GM21529 (cell line): ENCODE results near the gene CTDSPL.

Source experiments
- ATAC-seq: cut with Tn5 transposase; IDR thresholded peaks from one replicate; pipeline ENCODE4 v1.9.1; 2021; ENCODE audit not compliant: unreplicated experiment

CTDSPL gene

DNA sequence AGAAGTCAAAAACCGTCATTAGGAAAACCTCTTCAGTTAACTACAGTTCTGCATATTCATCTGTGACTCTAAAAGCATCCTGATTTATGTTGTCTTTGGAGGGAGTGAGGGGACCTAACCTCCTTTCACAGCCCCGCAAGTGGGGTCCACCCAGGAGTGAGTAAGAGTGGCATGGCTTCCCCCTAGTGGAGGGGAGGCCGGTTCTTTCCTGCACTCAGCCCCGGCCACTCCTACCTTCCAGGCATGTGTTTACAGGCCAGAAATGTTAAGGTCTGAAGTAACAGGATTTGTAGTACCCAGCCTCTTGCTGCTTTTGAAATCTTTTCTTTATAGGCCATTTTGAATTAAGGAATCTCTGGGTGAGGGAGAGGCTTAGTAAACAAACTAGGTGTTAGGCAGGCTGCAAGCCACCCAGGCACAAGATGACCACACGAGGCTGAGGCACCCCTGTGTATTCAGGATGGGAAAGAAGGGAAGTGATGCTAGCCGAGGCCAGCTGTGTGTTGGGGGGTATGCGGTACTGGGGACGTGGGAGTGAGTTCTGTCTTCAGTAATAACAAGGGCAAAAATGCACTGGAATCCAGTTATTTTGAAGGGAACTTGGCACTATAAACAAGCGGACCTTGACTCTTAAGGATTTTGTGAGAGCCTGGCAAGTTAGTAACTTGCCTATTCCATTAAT lies 50.5 kb downstream of the CTDSPL start:
- no peak for ATAC-seq

DNA sequence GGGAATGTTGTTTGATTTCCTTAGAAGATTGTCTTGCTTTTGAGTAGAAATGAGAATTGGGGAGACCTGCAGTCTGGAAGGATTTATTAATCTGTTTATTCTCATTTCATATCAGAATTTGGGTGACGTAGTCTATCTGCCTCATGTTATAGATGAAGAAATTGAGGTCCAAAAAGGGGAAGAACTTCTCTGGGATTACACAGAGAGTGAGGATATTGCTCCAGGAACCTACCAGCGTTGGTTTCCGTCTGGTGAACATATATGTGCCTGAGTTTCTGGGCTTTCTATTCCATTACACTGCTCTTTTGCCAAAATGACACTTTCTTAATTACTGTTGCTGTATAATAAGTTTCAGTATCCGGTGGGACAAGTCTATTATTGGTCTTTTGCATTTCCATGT lies 51.8 kb downstream of the CTDSPL start:
- no peak for ATAC-seq

DNA sequence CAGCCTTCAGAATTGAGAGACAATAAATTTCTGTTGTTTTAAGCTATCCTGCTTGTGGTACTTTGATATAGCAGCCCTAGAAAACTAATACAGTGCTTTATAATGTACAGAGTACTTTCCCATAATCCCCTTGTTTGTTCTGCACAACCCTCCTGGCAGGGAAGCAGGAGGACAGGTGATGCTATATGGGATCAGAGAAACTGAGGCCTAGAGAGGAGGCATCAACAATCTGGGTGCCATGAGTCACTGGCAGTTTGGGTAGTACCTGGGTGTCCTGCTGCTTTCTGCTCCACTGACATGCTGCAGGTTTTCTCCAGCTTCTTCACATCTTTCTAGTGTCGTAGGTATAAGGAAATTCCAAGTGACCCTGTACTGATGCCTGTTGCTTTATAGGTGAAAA lies 55.0 kb downstream of the CTDSPL start:
- ATAC-seq, result no peak

DNA sequence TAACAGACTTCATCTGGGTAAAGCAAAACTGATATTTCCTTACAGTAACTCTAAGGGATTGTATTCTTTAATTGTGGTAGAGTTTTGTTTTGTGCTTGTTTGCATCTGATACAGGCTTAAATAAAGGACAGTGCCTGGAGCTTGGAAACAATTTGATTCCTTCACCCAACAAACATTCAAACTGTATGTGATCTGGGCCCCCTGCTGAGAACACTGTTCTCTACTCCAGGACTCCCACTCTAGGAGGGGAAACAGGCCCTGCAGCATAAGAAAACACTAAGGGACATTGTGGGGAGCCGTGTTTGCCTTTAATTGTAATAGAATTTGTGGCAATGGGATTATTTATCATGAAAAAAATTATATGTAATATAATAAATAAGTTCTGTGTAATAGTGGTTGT lies 56.9 kb downstream of the CTDSPL start:
- ATAC-seq, result no peak

DNA sequence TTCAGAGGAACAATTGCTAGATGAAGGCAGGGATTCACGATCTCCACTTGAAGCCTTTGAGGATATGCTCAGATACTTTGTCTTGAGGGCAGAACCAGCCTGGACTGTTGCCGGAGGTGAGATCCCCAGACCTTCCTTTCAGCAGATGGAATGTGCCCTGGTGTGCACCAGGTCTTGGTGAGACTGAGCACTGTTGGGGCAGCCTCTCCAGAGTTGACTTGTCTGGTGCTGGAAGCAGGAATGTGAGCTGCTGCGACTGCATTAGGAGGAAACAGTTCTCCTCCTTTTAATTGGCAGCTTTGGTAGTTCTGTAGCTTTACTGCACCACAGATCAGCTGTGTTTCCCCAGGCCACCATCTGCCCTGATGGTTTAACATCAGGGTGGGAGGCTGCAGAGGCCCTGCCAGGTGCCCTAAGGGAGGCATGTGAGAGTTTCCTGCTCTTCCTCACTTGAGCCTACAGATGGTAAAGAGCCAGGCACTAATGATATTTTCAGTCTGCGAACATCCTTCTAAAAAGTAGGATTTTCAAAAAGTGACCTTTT lies 58.5 kb downstream of the CTDSPL start:
- ATAC-seq, result no peak

DNA sequence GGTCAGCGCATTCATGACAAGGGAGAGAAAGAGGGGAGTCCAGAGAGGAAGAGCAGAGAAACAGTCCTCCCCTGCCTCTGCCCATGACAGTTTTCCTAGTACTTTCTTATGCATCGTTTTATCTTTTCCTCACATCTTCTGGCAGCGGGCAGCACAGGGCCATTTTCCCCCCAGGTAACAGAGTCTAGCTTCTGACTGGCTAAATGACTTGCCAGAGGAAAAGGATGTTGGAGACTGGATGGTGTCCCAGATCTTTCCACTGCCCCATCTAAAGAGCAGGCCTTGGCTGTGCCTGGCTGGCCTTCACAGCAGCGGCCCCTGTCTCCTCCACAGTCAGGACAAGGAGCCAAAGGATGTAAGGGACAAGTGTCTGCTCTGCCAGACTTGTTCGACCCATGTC lies 59.3 kb downstream of the CTDSPL start:
- no peak for ATAC-seq

DNA sequence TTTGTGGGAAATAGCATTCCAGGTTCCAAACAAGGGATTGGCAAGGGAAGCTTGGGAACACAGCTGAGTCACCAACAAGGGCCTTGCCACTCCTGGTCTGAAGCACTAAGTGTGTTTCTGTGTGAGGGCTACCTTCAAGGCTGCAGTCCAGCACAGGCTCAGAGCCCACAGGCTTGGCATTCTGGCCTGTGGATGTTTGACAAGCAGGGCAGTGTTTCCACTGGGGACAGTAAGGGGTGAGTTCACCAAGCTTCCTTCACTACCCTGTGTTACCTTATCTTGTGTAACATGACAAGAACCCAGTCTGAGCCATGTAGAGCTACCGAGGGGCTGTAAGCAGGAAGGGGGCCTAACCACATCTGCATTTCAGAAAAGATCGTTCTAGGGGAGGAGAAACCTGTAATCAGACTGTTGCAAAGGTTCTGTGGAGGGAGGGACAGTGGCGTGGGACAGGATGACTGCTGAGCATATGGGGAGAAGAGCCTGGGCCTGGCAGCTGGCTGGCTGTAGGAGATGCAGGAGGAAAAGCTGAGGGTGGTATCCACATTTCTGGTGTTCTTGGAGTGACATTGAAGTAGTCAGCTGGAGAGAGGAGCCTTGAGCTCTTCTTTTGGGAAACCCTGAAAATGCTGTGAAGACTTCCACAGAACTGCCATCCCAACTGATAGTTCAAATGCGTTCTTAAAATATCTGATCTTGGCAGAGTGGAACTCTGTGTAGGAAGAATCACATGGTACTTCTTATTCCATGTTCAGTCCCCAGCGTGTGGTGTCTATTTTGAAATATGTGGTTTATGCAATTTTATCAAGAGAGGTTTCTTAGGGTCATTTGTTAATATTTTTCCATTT lies 61.3 kb downstream of the CTDSPL start:
- no peak for ATAC-seq

DNA sequence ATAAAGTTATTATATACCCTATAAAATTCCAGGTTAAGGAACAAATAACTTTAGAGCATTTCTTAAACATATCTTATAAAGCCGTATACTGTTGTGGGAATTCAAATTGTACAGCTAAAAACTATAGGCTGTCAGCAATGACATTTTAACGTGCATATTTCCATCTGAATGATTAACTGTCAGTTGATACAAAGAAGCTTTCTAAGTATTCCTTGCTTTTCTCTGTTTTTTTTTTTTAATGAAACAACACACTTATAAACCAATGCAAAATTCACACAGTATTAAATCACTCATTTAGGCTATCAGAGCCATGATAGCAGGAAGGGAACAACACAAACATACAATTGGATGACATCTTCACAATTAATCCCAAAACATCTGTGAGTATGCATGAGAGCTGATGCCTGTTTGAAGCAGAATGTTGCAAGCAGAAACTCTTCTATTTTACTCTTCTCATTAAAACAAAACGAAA lies 61.9 kb downstream of the CTDSPL start:
- ATAC-seq, result no peak

DNA sequence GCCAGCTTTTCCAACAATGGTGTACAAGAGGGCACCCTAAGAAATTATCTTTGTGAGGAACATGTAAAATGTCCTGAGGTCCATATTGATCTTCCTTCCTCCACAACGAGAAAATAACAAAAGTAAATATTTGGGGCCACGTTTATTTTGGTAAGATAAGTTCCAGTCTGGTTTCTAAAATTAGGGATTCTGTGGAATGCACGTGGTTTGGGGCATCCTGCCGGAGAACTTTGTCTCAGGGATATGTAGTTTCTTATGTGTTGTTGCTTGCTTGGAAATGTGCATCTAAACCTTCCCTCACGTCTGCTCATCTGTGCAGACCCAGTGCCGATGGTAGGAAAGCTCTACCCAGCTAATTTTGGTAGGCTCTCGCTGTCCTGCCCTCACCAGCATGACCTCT lies 62.8 kb downstream of the CTDSPL start:
- ATAC-seq, result no peak

DNA sequence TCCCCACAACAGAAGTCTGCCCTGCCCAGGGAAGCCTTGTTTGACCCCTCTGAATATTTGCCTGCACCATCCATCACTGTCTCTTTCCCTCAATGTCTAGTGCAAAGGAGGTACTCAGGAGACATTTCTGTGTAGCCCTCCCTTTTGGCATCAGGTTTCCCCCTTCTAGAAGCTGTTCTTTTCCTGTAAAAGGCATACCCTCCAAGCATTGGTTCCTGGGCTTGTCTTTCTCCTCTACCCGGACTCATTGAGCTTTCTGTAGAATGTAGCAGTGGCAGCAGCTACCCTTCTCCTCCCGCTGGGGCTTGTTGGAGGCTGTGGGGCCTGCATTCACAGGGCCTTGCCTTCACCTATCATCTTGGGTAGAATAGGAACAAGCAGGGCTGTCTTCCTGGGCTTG lies 63.5 kb downstream of the CTDSPL start:
- no peak for ATAC-seq

DNA sequence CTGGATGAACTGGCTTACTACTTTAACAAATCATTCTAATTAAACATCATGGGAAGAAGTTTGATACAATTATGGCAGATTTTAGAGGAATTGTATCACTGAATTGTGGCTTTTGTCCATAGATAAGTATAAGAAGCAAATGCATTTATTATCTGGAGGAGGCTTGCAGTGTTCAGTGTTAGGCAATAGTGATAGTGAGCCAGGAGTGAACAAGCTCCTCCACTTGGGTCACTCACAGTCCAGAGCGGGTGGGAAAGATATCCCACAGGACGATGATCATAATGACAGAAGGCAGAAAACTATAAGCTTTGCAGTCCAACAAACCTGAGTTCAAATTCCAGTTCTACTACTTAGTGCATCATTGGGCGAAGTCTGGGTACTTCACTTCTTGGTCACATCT lies 64.9 kb downstream of the CTDSPL start:
- no peak for ATAC-seq

DNA sequence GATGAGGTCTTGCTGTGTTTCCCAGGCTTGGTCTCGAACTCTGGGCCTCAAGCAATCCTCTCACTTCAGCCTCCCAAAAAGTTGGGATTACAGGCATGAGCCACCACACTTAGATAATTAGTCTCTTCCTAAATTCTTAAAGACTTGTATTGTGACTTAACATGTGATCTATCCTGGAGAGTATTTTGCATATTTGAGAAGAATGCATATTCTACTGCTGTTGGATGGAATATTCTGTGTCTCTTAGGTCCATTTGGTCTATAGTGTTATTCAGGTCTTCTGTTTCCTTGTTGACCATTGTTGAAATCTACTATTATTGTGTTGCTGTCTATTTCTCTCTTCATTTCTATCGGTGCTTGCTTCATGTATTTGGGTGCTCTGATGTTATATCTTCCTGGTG lies 68.8 kb downstream of the CTDSPL start:
- no peak for ATAC-seq

DNA sequence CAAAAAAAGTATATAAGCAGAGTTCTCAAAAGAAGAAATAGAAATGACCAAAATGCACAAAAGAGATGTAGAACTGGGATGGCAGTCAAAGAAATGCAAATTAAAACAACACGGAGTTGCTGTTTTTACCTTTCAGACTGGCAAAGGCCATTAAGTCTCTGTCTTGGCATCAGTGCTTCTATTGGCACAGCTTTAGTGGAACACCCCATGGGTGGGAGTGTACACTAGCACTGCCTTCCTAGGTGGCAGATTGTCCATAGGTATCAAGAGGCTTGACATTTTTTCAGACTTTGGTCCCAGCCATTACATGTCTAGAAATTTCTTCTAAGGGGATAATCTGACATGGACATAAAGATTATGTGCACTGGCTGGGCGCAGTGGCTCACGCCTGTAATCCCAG lies 70.8 kb downstream of the CTDSPL start:
- ATAC-seq, result no peak

DNA sequence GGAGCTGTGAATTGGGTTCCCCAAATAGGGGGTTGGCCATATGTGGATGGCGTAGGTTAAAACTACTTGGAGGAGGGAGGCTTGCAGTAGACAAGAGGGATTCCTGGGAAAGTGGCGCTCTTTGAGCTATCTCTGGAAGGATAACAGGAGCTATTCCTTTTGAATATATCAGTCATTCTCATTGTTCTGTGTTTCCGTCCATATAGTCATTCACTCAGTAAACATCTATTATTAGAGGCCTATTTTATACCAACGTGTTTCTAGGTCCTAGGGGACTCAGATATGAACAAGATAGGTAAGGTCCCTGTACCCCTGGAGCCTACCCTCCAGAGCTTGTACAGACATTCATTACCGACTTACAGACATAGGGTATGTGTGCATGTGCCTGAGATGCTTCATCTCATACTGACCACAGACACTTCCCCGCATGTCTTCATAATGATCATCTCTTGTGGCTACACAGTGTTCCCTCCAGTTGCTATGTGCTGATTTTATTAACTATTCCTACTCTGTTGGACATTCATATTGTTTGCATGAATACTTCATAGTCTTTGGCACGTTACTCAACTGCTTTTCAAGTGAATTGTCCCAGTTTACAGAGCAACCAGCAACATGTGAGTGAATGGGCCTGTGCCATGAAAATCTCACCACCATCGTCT lies 73.1 kb downstream of the CTDSPL start:
- ATAC-seq, result no peak

DNA sequence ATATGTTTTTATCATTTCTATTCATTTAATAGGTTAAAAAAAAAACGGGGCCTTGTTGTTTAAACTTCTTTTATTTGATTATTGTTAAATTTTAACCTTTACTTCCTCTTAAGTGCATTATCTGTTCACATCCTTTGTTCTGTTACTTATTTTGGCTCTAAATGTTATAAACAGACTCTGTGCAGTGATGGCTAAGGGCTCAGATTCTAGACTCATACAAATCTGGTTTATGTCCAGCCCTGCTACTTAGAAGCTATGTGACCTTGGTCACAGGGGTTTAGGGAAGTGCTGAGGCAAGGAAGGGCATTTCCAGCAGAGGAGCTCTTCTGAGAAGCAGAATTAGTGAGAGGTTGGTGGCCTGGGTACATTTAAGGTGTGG lies 73.6 kb downstream of the CTDSPL start:
- ATAC-seq, result no peak

DNA sequence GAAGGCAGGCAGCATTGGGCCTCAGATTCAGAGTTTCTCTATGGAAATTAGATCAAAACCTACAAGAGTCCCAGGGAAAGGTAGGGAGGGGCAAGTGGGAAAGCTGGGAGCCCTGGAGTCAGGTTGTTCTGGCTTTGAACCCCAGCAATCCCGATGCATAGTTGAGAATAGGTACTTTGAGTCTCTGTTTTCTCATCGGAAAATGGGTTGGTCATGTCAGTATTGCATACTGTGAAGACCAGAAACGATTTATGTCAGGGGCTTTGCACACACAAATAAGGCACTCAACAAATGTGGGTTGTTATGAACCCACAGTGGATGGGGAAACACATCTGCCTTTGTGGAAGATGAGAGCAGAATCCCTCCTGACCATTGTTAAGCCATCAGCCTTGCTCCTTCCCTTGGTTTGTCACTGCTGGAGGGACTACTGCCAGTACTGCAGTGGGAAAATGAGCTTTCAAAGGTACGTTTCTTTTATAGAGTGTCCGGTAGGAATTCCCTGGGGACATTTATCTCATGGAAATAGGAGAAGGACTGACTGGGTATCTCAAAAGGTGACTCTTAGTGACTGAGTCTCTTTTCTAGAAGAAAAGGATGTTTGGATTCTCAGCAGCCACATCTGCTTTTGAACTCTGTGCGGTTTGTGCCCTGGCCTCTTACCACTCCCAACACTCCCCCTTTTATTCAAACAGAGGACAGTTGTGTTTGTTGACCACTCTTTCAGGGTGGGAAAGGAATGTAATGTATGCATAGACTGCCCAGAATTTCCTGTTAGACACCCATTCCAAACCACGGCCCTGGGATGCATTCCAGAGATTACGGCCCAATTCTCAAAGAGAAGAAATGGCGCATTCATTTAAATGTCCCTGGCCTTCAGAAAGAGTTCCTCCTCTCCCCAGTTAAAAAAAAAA lies 74.3 kb downstream of the CTDSPL start:
- ATAC-seq, result no peak

DNA sequence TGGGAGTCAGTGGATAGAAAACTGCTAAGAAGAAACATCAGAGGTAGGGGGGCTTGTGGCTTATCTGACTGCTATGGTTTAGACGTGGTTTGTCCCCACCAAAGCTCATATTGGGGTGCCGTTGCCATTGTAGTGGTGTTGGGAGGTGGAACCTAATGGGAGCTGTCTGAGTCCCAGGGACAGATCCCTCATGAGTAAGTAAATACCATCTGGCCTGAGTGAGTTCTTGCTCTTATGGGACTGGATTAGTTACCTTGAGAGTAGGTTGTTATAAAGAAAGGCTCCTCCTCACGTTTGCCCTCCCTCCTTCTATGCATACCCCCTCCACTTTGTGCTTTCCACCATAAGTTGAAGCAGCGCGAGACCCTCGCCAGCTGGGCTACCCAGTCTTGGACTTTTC lies 75.5 kb downstream of the CTDSPL start:
- ATAC-seq, result no peak

DNA sequence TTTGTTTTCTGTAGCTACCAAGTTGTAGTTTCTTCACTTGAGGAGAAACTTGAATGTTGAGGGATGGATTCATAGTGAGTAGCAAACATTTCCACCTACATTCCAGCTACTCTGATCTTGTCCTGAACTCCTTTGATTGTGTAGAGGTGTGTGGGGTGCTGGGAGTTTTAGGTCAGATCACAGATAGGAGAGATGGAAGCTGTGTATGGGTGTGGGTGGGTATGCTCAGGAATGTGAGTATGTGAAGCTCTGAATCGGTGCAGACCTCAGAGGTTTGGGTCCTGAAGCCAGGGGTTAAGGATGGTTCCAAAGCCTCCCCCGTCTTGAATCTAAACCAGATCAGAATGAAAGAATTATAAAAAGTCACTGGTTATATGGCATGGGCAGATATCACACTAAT lies 76.3 kb downstream of the CTDSPL start:
- no peak for ATAC-seq

DNA sequence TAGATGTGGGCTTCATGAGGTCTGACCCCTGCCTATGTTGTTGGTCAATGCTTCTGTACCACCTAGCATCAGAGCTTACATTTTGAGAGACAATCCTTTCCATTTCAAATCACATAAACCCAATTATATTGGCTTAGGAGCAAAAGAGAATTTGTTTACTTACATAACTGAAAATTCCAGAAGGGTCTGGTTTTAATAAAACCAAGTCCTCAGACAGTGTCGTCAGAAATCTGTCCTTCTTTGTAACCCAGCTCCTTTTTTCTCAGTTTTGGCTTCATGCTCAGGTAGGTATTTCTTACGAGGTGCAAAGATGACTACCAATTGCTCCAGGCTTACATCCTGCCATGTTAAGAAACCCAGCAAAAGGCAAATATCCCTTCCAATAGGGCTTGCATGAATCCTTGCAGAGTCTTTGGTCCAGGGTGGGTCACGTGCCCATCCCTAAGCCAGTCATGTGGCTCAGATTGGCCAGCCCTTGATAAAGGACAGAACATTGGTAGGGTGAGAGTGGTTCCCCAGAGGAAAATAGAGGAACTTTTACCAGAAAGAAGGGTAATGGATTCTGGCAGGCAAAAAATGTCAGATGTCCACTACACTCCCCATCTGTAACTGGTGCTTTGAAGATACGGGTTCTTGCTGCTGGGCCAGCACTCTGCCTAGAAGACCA lies 78.7 kb downstream of the CTDSPL start:
- no peak for ATAC-seq
